K562 (cell line): ENCODE data around the gene ASGR2. TPM values are rescaled to one million over a fixed set of nuclear protein-coding genes. Genes with fewer than 3 reads are reported as not detected.

Experiments used
- ATAC-seq: fragments of 200-7000 bp; cut with Tn5 transposase; 3 replicates; pipeline ENCODE4 v1.9.1; 2020; ENCODE audit warnings: moderate library complexity
- BruUV-seq: library from RNA; stranded (reverse); fragments of 400-500 nt; replicated peaks from 2 replicates; lab custom pipeline; 2021; lab: Mats Ljungman, UMichigan
- CTCF ChIA-PET: fragments of 300-600 bp; formaldehyde crosslinking; extraction: SDS; loops from one replicate; lab custom pipeline; 2021; ENCODE audit warnings: low intra/inter-chr PET ratio; lab: Yijun Ruan, JAX
- POLR2A ChIA-PET: fragments of 300-600, 350-650 bp; sonication (Branson Sonifier 250); formaldehyde crosslinking; extraction: SDS; loops from one replicate; lab custom pipeline; 2021; ENCODE audit warnings: antibody characterized with exemption, inconsistent platforms; lab: Yijun Ruan, JAX
- DNase-seq, 4 experiments: peaks; one replicate each; pipeline versions ENCODE4 v3.0.0 to v3.0.0-alpha.2; 2011 to 2018; ENCODE audit warnings: low spot score in 3 of 4, mixed read lengths in 3 of 4; ENCODE audit errors: extremely low read depth in 1 of 4
- FAIRE-seq: peaks from 2 replicates; lab custom pipeline; 2011; peaks lifted over from hg19 to GRCh38; lab: Jason Lieb, UNC
- H2AFZ ChIP-seq: 2 replicates; pipeline ENCODE4 v1.6.0; 2011; ENCODE audit warnings: low read depth, low read length, control low read depth, inconsistent platforms
- H3K27ac ChIP-seq: fragments of 200-600 bp; 3 replicates; pipeline ENCODE4 v1.8.0; 2011; ENCODE audit warnings: low read depth, mild to moderate bottlenecking, control low read depth, inconsistent platforms, low read length, moderate library complexity, mixed read lengths; ENCODE audit errors: extremely low read depth
- H3K27me3 ChIP-seq, 2 experiments: fragments of 300-600 bp in 1 of 2; 2 replicates in 1 of 2; 3 replicates in 1 of 2; pipeline versions ENCODE4 v1.6.0 to v1.8.0; 2011; ENCODE audit warnings: inconsistent platforms in 2 of 2, low read length in 2 of 2, mild to moderate bottlenecking in 1 of 2, mixed read lengths in 1 of 2, moderate library complexity in 1 of 2; ENCODE audit not compliant: control insufficient read depth in 2 of 2, insufficient read depth in 2 of 2
- H3K36me3 ChIP-seq: fragments of 300-600 bp; 3 replicates; pipeline ENCODE4 v1.8.0; 2011; ENCODE audit warnings: mild to moderate bottlenecking, low read length, inconsistent platforms; ENCODE audit not compliant: control insufficient read depth, insufficient read depth
- H3K4me1 ChIP-seq, 2 experiments: fragments of 200-600 bp in 1 of 2; replicated peaks in 1 of 2; 2 replicates in 1 of 2; 3 replicates in 1 of 2; pipeline versions ENCODE4 v1.5.1 to v1.8.0; 2011; ENCODE audit warnings: inconsistent platforms in 2 of 2, low read length in 2 of 2, mild to moderate bottlenecking in 1 of 2, mixed read lengths in 1 of 2, moderate library complexity in 1 of 2; ENCODE audit not compliant: control insufficient read depth in 2 of 2, insufficient read depth in 2 of 2
- H3K4me2 ChIP-seq: 2 replicates; pipeline ENCODE4 v1.6.1; 2011; ENCODE audit warnings: low read length, control low read depth, inconsistent platforms, mixed read lengths; ENCODE audit not compliant: insufficient read depth
- H3K4me3 ChIP-seq: fragments of 200-600 bp; sonication (generic), shearing (Covaris generic); 2 replicates; pipeline ENCODE4 v1.5.1; 2016; ENCODE audit warnings: control low read depth, inconsistent platforms
- H3K79me2 ChIP-seq: fragments of 200-600 bp; 3 replicates; pipeline ENCODE4 v1.8.0; 2011; ENCODE audit warnings: low read length, inconsistent platforms; ENCODE audit not compliant: control insufficient read depth, insufficient read depth
- H3K9ac ChIP-seq, 2 experiments: 2 replicates each; pipeline versions ENCODE4 v1.6.0 to v1.6.1; 2011; ENCODE audit warnings: low read depth in 2 of 2, low read length in 2 of 2, control low read depth in 1 of 2, inconsistent platforms in 1 of 2, mild to moderate bottlenecking in 1 of 2, mixed read lengths in 1 of 2; ENCODE audit not compliant: insufficient read depth in 1 of 2
- H3K9me1 ChIP-seq: one replicate; pipeline ENCODE4 v1.6.0; 2011; ENCODE audit warnings: inconsistent platforms, mild to moderate bottlenecking, low read length, moderate library complexity; ENCODE audit not compliant: control insufficient read depth, insufficient read depth
- H3K9me3 ChIP-seq: replicated peaks from 2 replicates; pipeline ENCODE4 v1.5.1; 2011; ENCODE audit warnings: low read depth, low read length, inconsistent platforms; ENCODE audit not compliant: control insufficient read depth, insufficient read depth
- H4K20me1 ChIP-seq: replicated peaks from 2 replicates; pipeline ENCODE4 v1.6.1; 2011; ENCODE audit warnings: low read length, inconsistent platforms, mixed read lengths; ENCODE audit not compliant: control insufficient read depth, insufficient read depth
- E4F1 ChIP-seq: fragments of 250-450 bp; sonication (Bioruptor Pico); IDR thresholded peaks from 2 replicates; pipeline ENCODE4 v1.5.0; 2021; ENCODE audit warnings: mild to moderate bottlenecking, borderline replicate concordance
- HOXB6 ChIP-seq: fragments of 250-450 bp; sonication (Bioruptor Pico); IDR thresholded peaks from 2 replicates; pipeline ENCODE4 v1.5.1; 2022; ENCODE audit warnings: mild to moderate bottlenecking, borderline replicate concordance
- KLF6 ChIP-seq: fragments of 250-450 bp; sonication (Bioruptor Pico); IDR thresholded peaks from 2 replicates; pipeline ENCODE4 v1.4.0; 2020; ENCODE audit warnings: mild to moderate bottlenecking, moderate library complexity, borderline replicate concordance
- RERE ChIP-seq: sonication (generic); formaldehyde crosslinking; IDR thresholded peaks from 2 replicates; pipeline ENCODE4 v1.8.0; 2023; ENCODE audit warnings: missing genetic modification reagents, mild to moderate bottlenecking, borderline replicate concordance
- SMARCE1 ChIP-seq: fragments of 450-650 bp; IDR thresholded peaks from 2 replicates; pipeline ENCODE4 v1.7.1; 2016; ENCODE audit warnings: mild to moderate bottlenecking
- TCF15 ChIP-seq: fragments of 250-450 bp; sonication (Bioruptor Pico); IDR thresholded peaks from 2 replicates; pipeline ENCODE4 v1.8.0; 2022; ENCODE audit warnings: moderate library complexity, mild to moderate bottlenecking, inconsistent platforms
- TRIM28 ChIP-seq: fragments of 450-650 bp; IDR thresholded peaks from 2 replicates; pipeline ENCODE4 v1.6.1; 2017
- ZFP30 ChIP-seq: fragments of 250-450 bp; sonication (Bioruptor Pico); IDR thresholded peaks from 2 replicates; pipeline ENCODE4 v1.8.0; 2022; ENCODE audit warnings: moderate library complexity, mild to moderate bottlenecking, inconsistent platforms, borderline replicate concordance
- WGBS: fragments of 100-300 bp; shearing (Covaris generic); methylation state at CpG from one replicate; pipeline ENCODE4 v1.1.6; 2016; ENCODE audit warnings: low coverage, mixed read lengths; ENCODE audit not compliant: insufficient coverage; ENCODE audit errors: missing lambda C conversion rate; 5-methylcytosine and 5-hydroxymethylcytosine counted together
- in situ Hi-C: fragments of 300-500 bp; cut with MboI; formaldehyde crosslinking; loops from 4 replicates; pipeline ENCODE4 v1.15.0; 2018; ENCODE audit warnings: inconsistent platforms, mixed read lengths
- intact Hi-C: fragments of 100-400 bp; cut with micrococcal nuclease; formaldehyde crosslinking; loops from 2 replicates; pipeline ENCODE4 v1.14.2; 2022
- polyA plus RNA-seq, 8 experiments: library from polyadenylated mRNA; depleted of rRNA in 4 of 8; stranded (reverse) in 5 of 8; unstranded in 3 of 8; fragments of >200 nt; fragmentation: Nextera tagmentation in 2 of 8; fragmentation: Illumina TruSeq in 1 of 8; extraction: Ambion mirVana in 2 of 8; extraction: Trizol in 1 of 8; gene quantifications; 2 replicates each; pipeline versions ENCODE4 v1.2.1 to v1.2.3, GENCODE V29; 2011 to 2014; ENCODE audit warnings: inconsistent platforms in 1 of 8, missing spikeins in 1 of 8
- total RNA-seq, 7 experiments: library from RNA; depleted of rRNA in 6 of 7; stranded (reverse); fragments of >200 nt in 6 of 7; fragmentation: Illumina TruSeq in 2 of 7; extraction: Trizol in 2 of 7; gene quantifications; 2 replicates each; pipeline versions ENCODE4 v1.2.1 to v1.2.3, GENCODE V29; 2011 to 2021; ENCODE audit warnings: low replicate concordance in 1 of 7

The ASGR2 gene
- total and polyA plus RNA-seq, 9 of the 15 experiments (the other 6 are each of a cell fraction or from before 2014, with no cell fraction given): not detected

GRCh38 chr17:7122381-7122780 is 7.8 kb upstream of the ASGR2 start:
- no peak for ATAC-seq
- peaks cover 2 to 42% of the 10 kb centered on the region in 2 experiments; a peak in 3 of 5 replicates for H3K27me3 ChIP-seq
- H4K20me1 ChIP-seq: no peaks in the 10 kb centered on the region
- in situ Hi-C loops (no loop called here), intact Hi-C loops (no loop called here)
- no TSS peak for BruUV-seq
- no peak overlapping the region for H3K4me2 ChIP-seq
- DNase-seq: no peak
- no peaks in the 10 kb centered on the region for H3K9me3 ChIP-seq
- POLR2A ChIA-PET: no interaction called here
- no peaks in the 10 kb centered on the region for H3K36me3 ChIP-seq
- no peak for FAIRE-seq
- no peak overlapping the region for H3K9ac ChIP-seq
- H3K9me1 ChIP-seq: no peaks in the 10 kb centered on the region
- H2AFZ ChIP-seq: no peak overlapping the region
- no peak overlapping the region for H3K27ac ChIP-seq
- TF ChIP-seq SMARCE1 (no peak), RERE (CRISPR knock-in tag) (no peak), TCF15 (CRISPR knock-in tag) (no peak), HOXB6 (CRISPR knock-in tag) (no peak), E4F1 (CRISPR knock-in tag) (no peak), TRIM28 (no peak), ZFP30 (CRISPR knock-in tag) (no peak), KLF6 (no peak)
- no peaks in the 10 kb centered on the region for H3K79me2 ChIP-seq
- H3K4me1 ChIP-seq: no peaks in the 10 kb centered on the region; a peak in 1 of 5 replicates
- CTCF ChIA-PET: no interaction called here
- WGBS: 0% methylated on average over 4 of the region's 4 CpGs
- no peak overlapping the region for H3K4me3 ChIP-seq
